K562 (cell line): ENCODE results near the gene KNDC1. TPM values are rescaled to one million over a fixed set of nuclear protein-coding genes. Genes with fewer than 3 reads are reported as not detected.

Experiments used
- CEBPB ChIP-seq: fragments of 450-650 bp; IDR thresholded peaks from 2 replicates; pipeline ENCODE4 v1.6.1; 2016; ENCODE audit warnings: missing genetic modification characterization, missing compliant biosample characterization
- CHAMP1 ChIP-seq: fragments of 450-650 bp; IDR thresholded peaks from 2 replicates; pipeline ENCODE4 v1.6.1; 2016; ENCODE audit warnings: mild to moderate bottlenecking
- CHD2 ChIP-seq: IDR thresholded peaks from 2 replicates; pipeline ENCODE4 v1.6.1; 2011; ENCODE audit warnings: low read depth, low read length
- HNRNPLL ChIP-seq: fragments of 200-400 bp; formaldehyde crosslinking; IDR thresholded peaks from 2 replicates; pipeline ENCODE4 v1.6.1; 2017; ENCODE audit warnings: low read length, low read depth, mild to moderate bottlenecking; ENCODE audit not compliant: poor library complexity, severe bottlenecking
- MYC ChIP-seq, 2 experiments: fragments of 250-450 bp in 1 of 2; sonication (Bioruptor Pico) in 1 of 2; IDR thresholded peaks; 2 replicates each; pipeline versions ENCODE4 v1.5.1 to v1.6.1; 2012 to 2021; ENCODE audit warnings: low read depth in 2 of 2, borderline replicate concordance in 1 of 2, improper control_type of control experiment in 1 of 2, low read length in 1 of 2, mild to moderate bottlenecking in 1 of 2, moderate library complexity in 1 of 2
- TBL1XR1 ChIP-seq, 2 experiments: IDR thresholded peaks; 2 replicates each; pipeline ENCODE4 v1.6.1; 2012; ENCODE audit warnings: improper control_type of control experiment in 2 of 2, low read length in 2 of 2, mild to moderate bottlenecking in 1 of 2
- ZBTB5 ChIP-seq: fragments of 450-650 bp; IDR thresholded peaks from 2 replicates; pipeline ENCODE4 v1.6.1; 2017; ENCODE audit warnings: antibody characterized with exemption
- polyA plus RNA-seq, 8 experiments: library from polyadenylated mRNA; depleted of rRNA in 4 of 8; stranded (reverse) in 5 of 8; unstranded in 3 of 8; fragments of >200 nt; fragmentation: Nextera tagmentation in 2 of 8; fragmentation: Illumina TruSeq in 1 of 8; extraction: Ambion mirVana in 2 of 8; extraction: Trizol in 1 of 8; gene quantifications; 2 replicates each; pipeline versions ENCODE4 v1.2.1 to v1.2.3, GENCODE V29; 2011 to 2014; ENCODE audit warnings: inconsistent platforms in 1 of 8, missing spikeins in 1 of 8
- total RNA-seq, 7 experiments: library from RNA; depleted of rRNA in 6 of 7; stranded (reverse); fragments of >200 nt in 6 of 7; fragmentation: Illumina TruSeq in 2 of 7; extraction: Trizol in 2 of 7; gene quantifications; 2 replicates each; pipeline versions ENCODE4 v1.2.1 to v1.2.3, GENCODE V29; 2011 to 2021; ENCODE audit warnings: low replicate concordance in 1 of 7

The KNDC1 gene
- total and polyA plus RNA-seq, 9 of the 15 experiments (the other 6 are each of a cell fraction or from before 2014, with no cell fraction given), result 0.07 to 0.26 (median 0.11) TPM; not detected in 6

DNA sequence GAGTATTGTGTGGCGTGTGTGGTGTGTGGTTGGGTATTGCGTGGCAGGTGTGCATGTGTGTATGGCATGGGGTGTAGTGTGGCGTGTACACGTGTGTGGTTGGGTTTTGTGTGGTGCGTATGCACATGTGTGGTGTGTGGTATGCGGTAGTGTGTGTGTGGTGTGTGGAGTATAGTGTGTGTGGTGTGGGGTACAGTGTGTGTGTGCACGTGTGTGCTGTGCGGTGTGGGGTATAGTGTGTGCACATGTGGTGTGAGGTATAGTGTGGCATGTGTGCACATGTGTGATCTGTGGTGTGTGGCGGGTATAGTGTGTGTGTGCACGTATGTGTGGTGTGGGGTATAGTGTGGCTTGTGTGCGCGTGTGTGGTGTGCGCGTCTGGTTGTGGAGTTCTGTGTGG lies 49.1 kb downstream of the KNDC1 start (continued):
- TF ChIP-seq CHAMP1 (no peak), CEBPB (no peak), CHD2 (no peak), ZBTB5 (no peak), HNRNPLL (no peak), TBL1XR1 (IDR thresholded peaks at IDR 0.05; ENCODE audit: low read length in 2 of 2) (no peak), MYC (IDR thresholded peaks at IDR 0.05; ENCODE audit: low read depth, low read length) (no peak), MYC (CRISPR knock-in tag; IDR thresholded peaks at IDR 0.05; ENCODE audit: borderline replicate concordance, low read depth) (no peak)
